ENCODE measurements around the gene GGN.

GRCh38 chr19:38417146-38417543 is 29.3 kb upstream of the GGN start:
- no peak for TF ChIP-seq CTCF (IDR thresholded peaks at IDR 0.05)
- TF ChIP-seq POLR2AphosphoS5 (IDR thresholded peaks at IDR 0.05), result no peak

Data from esophagus muscularis mucosa (tissue), 3 donors.